K562 (cell line): ENCODE results near the gene HNRNPLL. TPM values are rescaled to one million over a fixed set of nuclear protein-coding genes. Genes with fewer than 3 reads are reported as not detected.
"Not testable (repeated sequence)": the region's sequence is repeated elsewhere in the genome, so short reads cannot be mapped to it uniquely, and the experiment has no call there.

Experiments
- ATAC-seq: fragments of 200-7000 bp; cut with Tn5 transposase; 3 replicates; pipeline ENCODE4 v1.9.1; 2020; ENCODE audit warnings: moderate library complexity
- BruUV-seq: library from RNA; stranded (reverse); fragments of 400-500 nt; replicated peaks from 2 replicates; lab custom pipeline; 2021; lab: Mats Ljungman, UMichigan
- CTCF ChIA-PET: fragments of 300-600 bp; formaldehyde crosslinking; extraction: SDS; loops from one replicate; lab custom pipeline; 2021; ENCODE audit warnings: low intra/inter-chr PET ratio; lab: Yijun Ruan, JAX
- POLR2A ChIA-PET: fragments of 300-600, 350-650 bp; sonication (Branson Sonifier 250); formaldehyde crosslinking; extraction: SDS; loops from one replicate; lab custom pipeline; 2021; ENCODE audit warnings: antibody characterized with exemption, inconsistent platforms; lab: Yijun Ruan, JAX
- DNase-seq, 4 experiments: peaks; one replicate each; pipeline versions ENCODE4 v3.0.0 to v3.0.0-alpha.2; 2011 to 2018; ENCODE audit warnings: low spot score in 3 of 4, mixed read lengths in 3 of 4; ENCODE audit errors: extremely low read depth in 1 of 4
- FAIRE-seq: peaks from 2 replicates; lab custom pipeline; 2011; peaks lifted over from hg19 to GRCh38; lab: Jason Lieb, UNC
- H2AFZ ChIP-seq: 2 replicates; pipeline ENCODE4 v1.6.0; 2011; ENCODE audit warnings: low read depth, low read length, control low read depth, inconsistent platforms
- H3K27ac ChIP-seq: fragments of 200-600 bp; 3 replicates; pipeline ENCODE4 v1.8.0; 2011; ENCODE audit warnings: low read depth, mild to moderate bottlenecking, control low read depth, inconsistent platforms, low read length, moderate library complexity, mixed read lengths; ENCODE audit errors: extremely low read depth
- H3K27me3 ChIP-seq, 2 experiments: fragments of 300-600 bp in 1 of 2; 2 replicates in 1 of 2; 3 replicates in 1 of 2; pipeline versions ENCODE4 v1.6.0 to v1.8.0; 2011; ENCODE audit warnings: inconsistent platforms in 2 of 2, low read length in 2 of 2, mild to moderate bottlenecking in 1 of 2, mixed read lengths in 1 of 2, moderate library complexity in 1 of 2; ENCODE audit not compliant: control insufficient read depth in 2 of 2, insufficient read depth in 2 of 2
- H3K36me3 ChIP-seq: fragments of 300-600 bp; 3 replicates; pipeline ENCODE4 v1.8.0; 2011; ENCODE audit warnings: mild to moderate bottlenecking, low read length, inconsistent platforms; ENCODE audit not compliant: control insufficient read depth, insufficient read depth
- H3K4me1 ChIP-seq, 2 experiments: fragments of 200-600 bp in 1 of 2; replicated peaks in 1 of 2; 2 replicates in 1 of 2; 3 replicates in 1 of 2; pipeline versions ENCODE4 v1.5.1 to v1.8.0; 2011; ENCODE audit warnings: inconsistent platforms in 2 of 2, low read length in 2 of 2, mild to moderate bottlenecking in 1 of 2, mixed read lengths in 1 of 2, moderate library complexity in 1 of 2; ENCODE audit not compliant: control insufficient read depth in 2 of 2, insufficient read depth in 2 of 2
- H3K4me2 ChIP-seq: 2 replicates; pipeline ENCODE4 v1.6.1; 2011; ENCODE audit warnings: low read length, control low read depth, inconsistent platforms, mixed read lengths; ENCODE audit not compliant: insufficient read depth
- H3K4me3 ChIP-seq: fragments of 200-600 bp; sonication (generic), shearing (Covaris generic); 2 replicates; pipeline ENCODE4 v1.5.1; 2016; ENCODE audit warnings: control low read depth, inconsistent platforms
- H3K79me2 ChIP-seq: fragments of 200-600 bp; 3 replicates; pipeline ENCODE4 v1.8.0; 2011; ENCODE audit warnings: low read length, inconsistent platforms; ENCODE audit not compliant: control insufficient read depth, insufficient read depth
- H3K9ac ChIP-seq, 2 experiments: 2 replicates each; pipeline versions ENCODE4 v1.6.0 to v1.6.1; 2011; ENCODE audit warnings: low read depth in 2 of 2, low read length in 2 of 2, control low read depth in 1 of 2, inconsistent platforms in 1 of 2, mild to moderate bottlenecking in 1 of 2, mixed read lengths in 1 of 2; ENCODE audit not compliant: insufficient read depth in 1 of 2
- H3K9me1 ChIP-seq: one replicate; pipeline ENCODE4 v1.6.0; 2011; ENCODE audit warnings: inconsistent platforms, mild to moderate bottlenecking, low read length, moderate library complexity; ENCODE audit not compliant: control insufficient read depth, insufficient read depth
- H3K9me3 ChIP-seq: replicated peaks from 2 replicates; pipeline ENCODE4 v1.5.1; 2011; ENCODE audit warnings: low read depth, low read length, inconsistent platforms; ENCODE audit not compliant: control insufficient read depth, insufficient read depth
- H4K20me1 ChIP-seq: replicated peaks from 2 replicates; pipeline ENCODE4 v1.6.1; 2011; ENCODE audit warnings: low read length, inconsistent platforms, mixed read lengths; ENCODE audit not compliant: control insufficient read depth, insufficient read depth
- BHLHE40 ChIP-seq: IDR thresholded peaks from 2 replicates; pipeline ENCODE4 v1.6.1; 2011; ENCODE audit warnings: low read length, improper control_type of control experiment
- CEBPG ChIP-seq, 3 experiments: fragments of 200-800 bp in 1 of 3; sonication (Bioruptor generic) in 1 of 3; sonication (generic) in 1 of 3; formaldehyde crosslinking in 1 of 3; IDR thresholded peaks in 2 of 3; conservative IDR thresholded peaks in 1 of 3; 2 replicates each; pipeline versions ENCODE4 v1.6.1 to v1.8.0; 2016 to 2022; ENCODE audit warnings: missing compliant biosample characterization in 2 of 3, missing genetic modification characterization in 2 of 3, mild to moderate bottlenecking in 1 of 3, missing genetic modification reagents in 1 of 3
- EP300 ChIP-seq: IDR thresholded peaks from 2 replicates; pipeline ENCODE4 v1.6.1; 2012; ENCODE audit warnings: low read length, improper control_type of control experiment
- HDAC1 ChIP-seq, 2 experiments: fragments of 450-650 bp; IDR thresholded peaks; 2 replicates each; pipeline ENCODE4 v1.6.1; 2016 to 2017; ENCODE audit warnings: inconsistent platforms in 1 of 2, mild to moderate bottlenecking in 1 of 2, moderate library complexity in 1 of 2
- KLF16 ChIP-seq: IDR thresholded peaks from 2 replicates; pipeline ENCODE4 v1.6.1; 2016; ENCODE audit warnings: antibody characterized with exemption
- L3MBTL2 ChIP-seq: fragments of 450-650 bp; IDR thresholded peaks from 2 replicates; pipeline ENCODE4 v1.6.1; 2016; ENCODE audit warnings: mild to moderate bottlenecking, moderate library complexity
- LARP7 ChIP-seq: fragments of 450-650 bp; IDR thresholded peaks from 2 replicates; pipeline ENCODE4 v1.6.1; 2016
- NFRKB ChIP-seq: fragments of 450-650 bp; IDR thresholded peaks from 2 replicates; pipeline ENCODE4 v1.6.1; 2016; ENCODE audit warnings: low read depth
- RNF2 ChIP-seq: sonication (generic); IDR thresholded peaks from 2 replicates; pipeline ENCODE4 v1.6.1; 2016
- SMARCC2 ChIP-seq: fragments of 450-650 bp; IDR thresholded peaks from 2 replicates; pipeline ENCODE4 v1.6.1; 2017; ENCODE audit warnings: antibody characterized with exemption, moderate library complexity, mild to moderate bottlenecking, low read depth
- SP1 ChIP-seq: sonication (generic); formaldehyde crosslinking; IDR thresholded peaks from 2 replicates; pipeline ENCODE4 v1.8.1; 2022; ENCODE audit warnings: mild to moderate bottlenecking, missing genetic modification reagents
- TAF9B ChIP-seq: fragments of 450-650 bp; IDR thresholded peaks from 2 replicates; pipeline ENCODE4 v1.6.1; 2018; ENCODE audit warnings: mild to moderate bottlenecking; ENCODE audit not compliant: partially characterized antibody
- TCF15 ChIP-seq: fragments of 250-450 bp; sonication (Bioruptor Pico); IDR thresholded peaks from 2 replicates; pipeline ENCODE4 v1.8.0; 2022; ENCODE audit warnings: moderate library complexity, mild to moderate bottlenecking, inconsistent platforms
- ZNF175 ChIP-seq: fragments of 200-800 bp; sonication (Bioruptor generic); IDR thresholded peaks from 2 replicates; pipeline ENCODE4 v1.6.1; 2016; ENCODE audit warnings: low read depth, mild to moderate bottlenecking, missing genetic modification characterization, missing compliant biosample characterization
- WGBS: fragments of 100-300 bp; shearing (Covaris generic); methylation state at CpG from one replicate; pipeline ENCODE4 v1.1.6; 2016; ENCODE audit warnings: low coverage, mixed read lengths; ENCODE audit not compliant: insufficient coverage; ENCODE audit errors: missing lambda C conversion rate; 5-methylcytosine and 5-hydroxymethylcytosine counted together
- in situ Hi-C: fragments of 300-500 bp; cut with MboI; formaldehyde crosslinking; loops from 4 replicates; pipeline ENCODE4 v1.15.0; 2018; ENCODE audit warnings: inconsistent platforms, mixed read lengths
- intact Hi-C: fragments of 100-400 bp; cut with micrococcal nuclease; formaldehyde crosslinking; loops from 2 replicates; pipeline ENCODE4 v1.14.2; 2022
- polyA plus RNA-seq, 8 experiments: library from polyadenylated mRNA; depleted of rRNA in 4 of 8; stranded (reverse) in 5 of 8; unstranded in 3 of 8; fragments of >200 nt; fragmentation: Nextera tagmentation in 2 of 8; fragmentation: Illumina TruSeq in 1 of 8; extraction: Ambion mirVana in 2 of 8; extraction: Trizol in 1 of 8; gene quantifications; 2 replicates each; pipeline versions ENCODE4 v1.2.1 to v1.2.3, GENCODE V29; 2011 to 2014; ENCODE audit warnings: inconsistent platforms in 1 of 8, missing spikeins in 1 of 8
- total RNA-seq, 7 experiments: library from RNA; depleted of rRNA in 6 of 7; stranded (reverse); fragments of >200 nt in 6 of 7; fragmentation: Illumina TruSeq in 2 of 7; extraction: Trizol in 2 of 7; gene quantifications; 2 replicates each; pipeline versions ENCODE4 v1.2.1 to v1.2.3, GENCODE V29; 2011 to 2021; ENCODE audit warnings: low replicate concordance in 1 of 7
- TF ChIP-seq, protein P1 (sequence below), 2 experiments: fragments of 450-650 bp in 1 of 2; sonication (generic) in 1 of 2; formaldehyde crosslinking in 1 of 2; IDR thresholded peaks in 1 of 2; conservative IDR thresholded peaks in 1 of 2; 2 replicates each; pipeline versions ENCODE4 v1.6.1 to v1.8.1; 2016 to 2023; ENCODE audit warnings: mild to moderate bottlenecking in 2 of 2, moderate library complexity in 2 of 2, inconsistent platforms in 1 of 2, missing genetic modification reagents in 1 of 2
- TF ChIP-seq, protein P2 (sequence below), 2 experiments: fragments of 450-650 bp; IDR thresholded peaks; 2 replicates each; pipeline ENCODE4 v1.6.1; 2016
- TF ChIP-seq, protein P3 (sequence below): IDR thresholded peaks from 2 replicates; pipeline ENCODE4 v1.6.1; 2014; ENCODE audit warnings: antibody characterized with exemption

Gene HNRNPLL
- total and polyA plus RNA-seq, 9 of the 15 experiments (the other 6 are each of a cell fraction or from before 2014, with no cell fraction given), result 19.8 to 135 (median 57.8) TPM

DNA sequence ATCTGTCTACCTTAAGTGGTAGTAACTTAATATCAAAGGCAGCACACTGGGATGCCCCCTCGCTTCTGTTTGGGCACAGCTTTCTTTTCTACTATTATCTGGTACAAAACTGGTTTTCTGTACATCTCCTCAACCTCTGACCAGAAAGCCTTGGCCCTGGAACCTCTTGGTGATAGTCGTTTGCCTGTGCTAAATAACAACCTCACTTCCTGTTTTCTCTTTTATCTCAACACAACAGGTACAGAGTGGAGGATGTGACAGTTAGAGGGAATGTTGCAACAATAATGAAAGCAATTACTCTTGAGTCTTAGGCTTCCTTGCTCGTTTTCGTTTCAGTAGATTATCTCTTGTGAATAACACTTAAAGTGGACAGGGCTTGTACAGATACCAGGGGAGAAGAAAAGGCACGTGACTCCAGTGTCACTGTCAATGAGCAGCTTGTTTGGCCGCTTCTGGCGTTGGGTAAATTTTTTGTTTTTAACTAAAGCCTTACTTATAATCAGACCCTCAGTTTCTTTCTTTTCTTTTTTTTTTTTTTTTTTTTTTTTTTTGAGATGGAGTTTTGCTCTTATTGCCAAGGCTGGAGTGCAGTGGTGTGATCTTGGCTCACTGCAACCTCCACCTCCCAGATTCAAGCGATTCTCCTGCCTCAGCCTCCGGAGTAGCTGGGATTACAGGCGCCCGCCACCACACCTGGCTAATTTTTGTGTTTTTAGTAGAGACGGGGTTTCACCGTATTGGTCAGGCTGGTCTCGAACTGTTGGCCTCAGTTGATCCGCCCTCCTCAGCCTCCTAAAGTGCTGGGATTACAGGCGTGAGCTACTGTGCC lies 41.2 kb upstream of the HNRNPLL start:
- H3K4me3 ChIP-seq, BruUV-seq, CTCF ChIA-PET, H3K27me3 ChIP-seq, H4K20me1 ChIP-seq, H3K79me2 ChIP-seq, in situ Hi-C loops, H3K9me1 ChIP-seq, H3K36me3 ChIP-seq: not testable (repeated sequence)
- FAIRE-seq, result peak; percentile 93
- intact Hi-C loops, result loop anchor here (1.0 to 2.0 kb wide), 2 partner anchors 30 to 41 kb away; partner anchors contain the start of gene HNRNPLL
- H3K27ac ChIP-seq, result peak overlapping the region; percentile 98
- peak; percentile 94 for ATAC-seq
- H3K9ac ChIP-seq, result peak overlapping the region in 1 of 2 experiments; percentile 66; a peak in 3 of 4 replicates
- H3K9me3 ChIP-seq, result peaks cover 19% of the 10 kb centered on the region
- peak overlapping the region; percentile 60 for H2AFZ ChIP-seq
- H3K4me2 ChIP-seq, result peak overlapping the region; percentile 23
- H3K4me1 ChIP-seq, result peaks cover 21 to 25% of the 10 kb centered on the region in 2 experiments; a peak in 4 of 5 replicates
- POLR2A ChIA-PET, result interaction anchor here (0.7 to 0.9 kb wide), 3 partner anchors 22 to 1284 kb away, joined by 3 to 5 read pairs (median 4); no protein-coding TSS in a partner anchor
- 7% methylated on average over 13 of the region's 16 CpGs for WGBS
- peak in 3 of 4 experiments; percentile 24 to 88 (median 74) for DNase-seq
- peak; percentile 90 for TF ChIP-seq L3MBTL2
- TF ChIP-seq, protein P1, sequence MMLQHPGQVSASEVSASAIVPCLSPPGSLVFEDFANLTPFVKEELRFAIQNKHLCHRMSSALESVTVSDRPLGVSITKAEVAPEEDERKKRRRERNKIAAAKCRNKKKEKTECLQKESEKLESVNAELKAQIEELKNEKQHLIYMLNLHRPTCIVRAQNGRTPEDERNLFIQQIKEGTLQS (IDR thresholded peaks at IDR 0.05), result peak; percentile 88
- TF ChIP-seq, protein P1 (CRISPR knock-in tag; conservative IDR thresholded peaks at IDR 0.05), result peak; percentile 84; the same call in 1 of the 2 replicates
- TF ChIP-seq SMARCC2, result peak; percentile 84; the same call in 1 of the 2 replicates
- peak; percentile 79; the same call in 1 of the 2 replicates for TF ChIP-seq LARP7
- TF ChIP-seq TCF15, result peak; percentile 38; the same call in 1 of the 2 replicates
- peak; percentile 70 for TF ChIP-seq TAF9B
- peak; percentile 100 for TF ChIP-seq EP300
- TF ChIP-seq, protein P2, sequence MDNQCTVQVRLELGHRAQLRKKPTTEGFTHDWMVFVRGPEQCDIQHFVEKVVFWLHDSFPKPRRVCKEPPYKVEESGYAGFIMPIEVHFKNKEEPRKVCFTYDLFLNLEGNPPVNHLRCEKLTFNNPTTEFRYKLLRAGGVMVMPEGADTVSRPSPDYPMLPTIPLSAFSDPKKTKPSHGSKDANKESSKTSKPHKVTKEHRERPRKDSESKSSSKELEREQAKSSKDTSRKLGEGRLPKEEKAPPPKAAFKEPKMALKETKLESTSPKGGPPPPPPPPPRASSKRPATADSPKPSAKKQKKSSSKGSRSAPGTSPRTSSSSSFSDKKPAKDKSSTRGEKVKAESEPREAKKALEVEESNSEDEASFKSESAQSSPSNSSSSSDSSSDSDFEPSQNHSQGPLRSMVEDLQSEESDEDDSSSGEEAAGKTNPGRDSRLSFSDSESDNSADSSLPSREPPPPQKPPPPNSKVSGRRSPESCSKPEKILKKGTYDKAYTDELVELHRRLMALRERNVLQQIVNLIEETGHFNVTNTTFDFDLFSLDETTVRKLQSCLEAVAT (IDR thresholded peaks at IDR 0.05), result peak in 1 of 2 experiments; percentile 24; a peak in 2 of 4 replicates
- peak; percentile 91 for TF ChIP-seq ZNF175 (CRISPR knock-in tag)
- TF ChIP-seq RNF2, result peak; percentile 100
- TF ChIP-seq, protein P3, sequence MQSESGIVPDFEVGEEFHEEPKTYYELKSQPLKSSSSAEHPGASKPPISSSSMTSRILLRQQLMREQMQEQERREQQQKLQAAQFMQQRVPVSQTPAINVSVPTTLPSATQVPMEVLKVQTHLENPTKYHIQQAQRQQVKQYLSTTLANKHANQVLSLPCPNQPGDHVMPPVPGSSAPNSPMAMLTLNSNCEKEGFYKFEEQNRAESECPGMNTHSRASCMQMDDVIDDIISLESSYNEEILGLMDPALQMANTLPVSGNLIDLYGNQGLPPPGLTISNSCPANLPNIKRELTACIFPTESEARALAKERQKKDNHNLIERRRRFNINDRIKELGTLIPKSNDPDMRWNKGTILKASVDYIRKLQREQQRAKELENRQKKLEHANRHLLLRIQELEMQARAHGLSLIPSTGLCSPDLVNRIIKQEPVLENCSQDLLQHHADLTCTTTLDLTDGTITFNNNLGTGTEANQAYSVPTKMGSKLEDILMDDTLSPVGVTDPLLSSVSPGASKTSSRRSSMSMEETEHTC, result peak; percentile 74; the same call in 1 of the 2 replicates
- TF ChIP-seq BHLHE40, result peak; percentile 97
- peak; percentile 81 for TF ChIP-seq SP1 (CRISPR knock-in tag)
- TF ChIP-seq CEBPG (CRISPR knock-in tag; IDR thresholded peaks at IDR 0.05), result peak; percentile 99
- peak; percentile 75 to 98 for TF ChIP-seq CEBPG (tag; conservative IDR thresholded peaks at IDR 0.05 in 1 of 2, IDR thresholded peaks at IDR 0.05 in 1 of 2)
- peak in 1 of 2 experiments; percentile 14; a peak in 1 of 4 replicates for TF ChIP-seq HDAC1 (IDR thresholded peaks at IDR 0.05)
- peak; percentile 35; the same call in 1 of the 2 replicates for TF ChIP-seq NFRKB
- TF ChIP-seq KLF16, result peak; percentile 91
